NCI-H226 (cell line): ENCODE results near the gene RDH8.
A peak's percentile ranks its signal among the peaks of the same experiment; 100 is the strongest.
"Not testable (repeated sequence)": the region's sequence is repeated elsewhere in the genome, so short reads cannot be mapped to it uniquely, and the experiment has no call there.

Source experiments
- DNase-seq: peaks from one replicate; pipeline ENCODE4 v3.0.0-alpha.2; 2015

RDH8 gene

GRCh38 chr19:10006335-10006708 is 7.0 kb upstream of the RDH8 start:
- no peak for DNase-seq

- DNase-seq, result no peak
Measured at GRCh38 chr19:10006752-10007323, 6.4 kb upstream of the RDH8 start.

- DNase-seq, result no peak
Measured at GRCh38 chr19:10007371-10008183, 5.7 kb upstream of the RDH8 start.

GRCh38 chr19:10008184-10008765 is 5.0 kb upstream of the RDH8 start:
- no peak for DNase-seq

- no peak for DNase-seq
Measured at GRCh38 chr19:10009714-10010224, 3.5 kb upstream of the RDH8 start.

GRCh38 chr19:10010247-10010691 is 3.0 kb upstream of the RDH8 start, which contains the start of gene COL5A3:
COL5A3 (minus strand) TSS chr19:10010504; CDS start chr19:10010385, 119 bp downstream.
- peak; percentile 54 for DNase-seq

GRCh38 chr19:10010939-10011338 is 2.3 kb upstream of the RDH8 start:
- no peak for DNase-seq

GRCh38 chr19:10011974-10012373 is 1.3 kb upstream of the RDH8 start:
- no peak for DNase-seq

- DNase-seq, result no peak
Measured at GRCh38 chr19:10013834-10014618, 743 bp downstream of the RDH8 start.

GRCh38 chr19:10018263-10018662 is 5.0 kb downstream of the RDH8 start:
- no peak for DNase-seq

GRCh38 chr19:10018786-10019185 is 5.5 kb downstream of the RDH8 start:
- no peak for DNase-seq

GRCh38 chr19:10019246-10019645 is 6.0 kb downstream of the RDH8 start:
- no peak for DNase-seq

- DNase-seq, result no peak
Measured at GRCh38 chr19:10020851-10021250, 7.6 kb downstream of the RDH8 start.

GRCh38 chr19:10021446-10021845 is 8.2 kb downstream of the RDH8 start:
- no peak for DNase-seq

- no peak for DNase-seq
Measured at GRCh38 chr19:10021863-10022262, 8.6 kb downstream of the RDH8 start.

- DNase-seq, result not testable (repeated sequence)
Measured at GRCh38 chr19:10023096-10023495, 9.8 kb downstream of the RDH8 start.

GRCh38 chr19:10026744-10027143 is 13.5 kb downstream of the RDH8 start:
- no peak for DNase-seq

GRCh38 chr19:10027158-10027997 is 14.1 kb downstream of the RDH8 start:
- peak; percentile 89 for DNase-seq

- no peak for DNase-seq
Measured at GRCh38 chr19:10033614-10034013, 20.3 kb downstream of the RDH8 start.

GRCh38 chr19:10036601-10037071 is 23.4 kb downstream of the RDH8 start:
- DNase-seq, result no peak

GRCh38 chr19:10037367-10037766 is 24.1 kb downstream of the RDH8 start:
- DNase-seq, result no peak

- DNase-seq, result no peak
Measured at GRCh38 chr19:10037809-10038208, 24.5 kb downstream of the RDH8 start.
